Smooth muscle cell (in vitro differentiated cells): ENCODE data around the gene FAM117B. TPM values are rescaled to one million over a fixed set of nuclear protein-coding genes. Genes with fewer than 3 reads are reported as not detected.

Experiments used
- DNase-seq: peaks from one replicate; lab custom pipeline; 2025; ENCODE audit not compliant: unreplicated experiment; lab: John Stamatoyannopoulos, UW
- H2AFZ ChIP-seq: fragments of 200-600 bp; sonication (generic); 2 replicates; pipeline ENCODE4 v1.6.0; 2016; ENCODE audit warnings: antibody characterized with exemption, low read depth, mild to moderate bottlenecking
- H3F3A ChIP-seq: fragments of 200-600 bp; sonication (generic); 2 replicates; pipeline ENCODE4 v1.6.0; 2017; ENCODE audit warnings: antibody characterized with exemption, low read depth
- H3K27ac ChIP-seq: fragments of 200-600 bp; sonication (generic); 2 replicates; pipeline ENCODE4 v1.5.1; 2016; ENCODE audit warnings: low read depth, mild to moderate bottlenecking
- H3K27me3 ChIP-seq: fragments of 200-600 bp; sonication (generic); 2 replicates; pipeline ENCODE4 v1.6.1; 2016; ENCODE audit warnings: low read depth, mild to moderate bottlenecking
- H3K36me3 ChIP-seq: fragments of 200-600 bp; sonication (generic); 2 replicates; pipeline ENCODE4 v1.5.1; 2016; ENCODE audit warnings: low read depth
- H3K4me1 ChIP-seq: fragments of 200-600 bp; sonication (generic); 2 replicates; pipeline ENCODE4 v1.5.1; 2016; ENCODE audit warnings: low read depth
- H3K4me2 ChIP-seq: fragments of 200-600 bp; sonication (generic); 2 replicates; pipeline ENCODE4 v1.6.0; 2016; ENCODE audit warnings: mild to moderate bottlenecking
- H3K4me3 ChIP-seq: fragments of 200-600 bp; sonication (generic); 2 replicates; pipeline ENCODE4 v1.5.1; 2016; ENCODE audit warnings: mild to moderate bottlenecking
- H3K79me2 ChIP-seq: fragments of 200-600 bp; sonication (generic); 2 replicates; pipeline ENCODE4 v1.6.0; 2016; ENCODE audit warnings: low read depth, mild to moderate bottlenecking
- H3K9ac ChIP-seq: fragments of 200-600 bp; sonication (generic); 2 replicates; pipeline ENCODE4 v1.6.0; 2016; ENCODE audit warnings: low read depth
- H3K9me3 ChIP-seq: fragments of 200-600 bp; sonication (generic); replicated peaks from 2 replicates; pipeline ENCODE4 v1.5.1; 2016; ENCODE audit warnings: low read depth
- H4K20me1 ChIP-seq: fragments of 200-600 bp; sonication (generic); 2 replicates; pipeline ENCODE4 v1.6.0; 2016; ENCODE audit warnings: low read depth
- WGBS: methylation state at CpG from one replicate; pipeline ENCODE4 v1.1.7; 2016; ENCODE audit warnings: low lambda C conversion rate; 5-methylcytosine and 5-hydroxymethylcytosine counted together
- polyA plus RNA-seq: library from polyadenylated mRNA; unstranded; fragments of >200 nt; fragmentation: Nextera tagmentation; extraction: Ambion mirVana; gene quantifications from 2 replicates; pipeline ENCODE4 v1.2.1, GENCODE V29; 2016
- total RNA-seq: library from RNA; depleted of rRNA; stranded (reverse); fragments of >200 nt; gene quantifications from 2 replicates; pipeline ENCODE4 v1.2.3, GENCODE V29; 2014
- TF ChIP-seq, protein P1 (sequence below): fragments of 200-600 bp; sonication (generic); IDR thresholded peaks from 2 replicates; pipeline ENCODE4 v1.5.1; 2017; ENCODE audit warnings: borderline replicate concordance, mild to moderate bottlenecking, antibody characterized with exemption; ENCODE audit not compliant: insufficient read depth, poor library complexity, severe bottlenecking

The FAM117B gene
- total and polyA plus RNA-seq, 2 experiments from 2014 or later = 5.4 to 11.1 TPM

DNA sequence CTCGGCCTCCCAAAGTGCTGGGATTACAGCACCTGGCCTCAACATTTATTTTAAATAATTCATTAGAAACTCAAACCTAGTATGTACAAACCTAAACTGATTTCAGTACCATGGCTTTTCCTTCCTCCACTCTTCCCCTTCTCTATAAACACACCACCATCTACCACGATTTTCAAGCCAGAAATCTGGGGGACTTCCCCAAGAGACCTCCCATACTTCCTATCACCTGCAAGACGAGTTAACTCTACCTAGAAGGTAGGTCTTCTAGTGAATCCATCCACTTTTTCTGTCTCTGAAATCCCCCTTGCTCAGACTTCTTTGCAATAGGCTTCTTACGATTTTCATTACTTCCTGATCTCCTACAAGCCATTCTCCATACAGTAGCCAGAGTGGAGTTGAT lies 7.7 kb upstream of the FAM117B start:
- 92% methylated on average over 4 of the region's 4 CpGs for WGBS

DNA sequence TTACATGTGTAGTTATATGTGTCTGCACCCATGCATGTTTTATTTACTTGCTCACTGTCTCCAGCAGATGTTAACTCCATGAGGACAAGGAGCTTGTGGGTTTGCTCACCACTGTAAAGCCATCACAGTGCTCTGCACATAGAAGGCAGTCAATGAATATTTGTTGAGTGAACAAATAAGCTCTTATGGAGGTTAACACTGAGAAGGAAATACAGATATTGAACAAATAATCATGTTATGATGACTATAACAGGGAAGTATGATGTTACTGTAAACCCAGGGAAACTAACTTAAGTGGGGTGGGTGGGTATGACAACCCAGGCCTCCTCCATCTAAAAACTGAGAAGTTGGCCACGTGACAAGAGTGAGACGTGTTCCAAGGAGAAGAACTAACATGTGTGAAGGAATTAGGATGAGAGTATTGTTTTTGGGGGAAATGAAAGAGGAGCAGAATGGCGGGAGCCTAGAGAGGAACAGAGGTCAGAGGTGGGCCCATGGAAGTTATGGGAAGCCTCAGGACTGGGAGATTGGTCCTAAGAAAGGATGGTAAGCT lies 6.0 kb upstream of the FAM117B start:
- H3K36me3 ChIP-seq = no peaks in the 10 kb centered on the region
- no peak overlapping the region for H3K27ac ChIP-seq
- no peaks in the 10 kb centered on the region for H3K27me3 ChIP-seq
- H3F3A ChIP-seq = no peaks in the 10 kb centered on the region
- H2AFZ ChIP-seq = no peak overlapping the region
- no peaks in the 10 kb centered on the region for H4K20me1 ChIP-seq
- H3K4me2 ChIP-seq = no peak overlapping the region
- TF ChIP-seq, protein P1, sequence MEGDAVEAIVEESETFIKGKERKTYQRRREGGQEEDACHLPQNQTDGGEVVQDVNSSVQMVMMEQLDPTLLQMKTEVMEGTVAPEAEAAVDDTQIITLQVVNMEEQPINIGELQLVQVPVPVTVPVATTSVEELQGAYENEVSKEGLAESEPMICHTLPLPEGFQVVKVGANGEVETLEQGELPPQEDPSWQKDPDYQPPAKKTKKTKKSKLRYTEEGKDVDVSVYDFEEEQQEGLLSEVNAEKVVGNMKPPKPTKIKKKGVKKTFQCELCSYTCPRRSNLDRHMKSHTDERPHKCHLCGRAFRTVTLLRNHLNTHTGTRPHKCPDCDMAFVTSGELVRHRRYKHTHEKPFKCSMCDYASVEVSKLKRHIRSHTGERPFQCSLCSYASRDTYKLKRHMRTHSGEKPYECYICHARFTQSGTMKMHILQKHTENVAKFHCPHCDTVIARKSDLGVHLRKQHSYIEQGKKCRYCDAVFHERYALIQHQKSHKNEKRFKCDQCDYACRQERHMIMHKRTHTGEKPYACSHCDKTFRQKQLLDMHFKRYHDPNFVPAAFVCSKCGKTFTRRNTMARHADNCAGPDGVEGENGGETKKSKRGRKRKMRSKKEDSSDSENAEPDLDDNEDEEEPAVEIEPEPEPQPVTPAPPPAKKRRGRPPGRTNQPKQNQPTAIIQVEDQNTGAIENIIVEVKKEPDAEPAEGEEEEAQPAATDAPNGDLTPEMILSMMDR = no peak
- H3K9me3 ChIP-seq = no peaks in the 10 kb centered on the region
- no peaks in the 10 kb centered on the region for H3K4me1 ChIP-seq
- no peaks in the 10 kb centered on the region for H3K79me2 ChIP-seq
- 92% methylated on average over 3 of the region's 3 CpGs for WGBS
- no peak overlapping the region for H3K4me3 ChIP-seq
- H3K9ac ChIP-seq = no peak overlapping the region
- no peak for DNase-seq

More for the DNA sequence above, 7.7 kb upstream of the FAM117B start:
- Histone ChIP-seq H3K27ac (no peak overlapping the region), H3K4me1 (no peaks in the 10 kb centered on the region), H3K9me3 (no peaks in the 10 kb centered on the region), H3K4me3 (no peak overlapping the region), H3K79me2 (no peaks in the 10 kb centered on the region), H3K9ac (no peak overlapping the region), H3K4me2 (no peak overlapping the region), H2AFZ (no peak overlapping the region), H3K27me3 (no peaks in the 10 kb centered on the region), H4K20me1 (no peaks in the 10 kb centered on the region), H3F3A (no peaks in the 10 kb centered on the region), H3K36me3 (no peaks in the 10 kb centered on the region)
- TF ChIP-seq, protein P1 = no peak
- no peak for DNase-seq

GRCh38 chr2:202632682-202633290 lies 2.0 kb upstream of the FAM117B start:
- peaks cover 6% of the 10 kb centered on the region for H4K20me1 ChIP-seq
- H2AFZ ChIP-seq = no peak overlapping the region
- peaks cover 3% of the 10 kb centered on the region for H3K4me1 ChIP-seq
- H3K79me2 ChIP-seq = peaks cover 18% of the 10 kb centered on the region
- TF ChIP-seq, protein P1 = no peak
- no peak overlapping the region for H3K4me2 ChIP-seq
- WGBS = 94% methylated on average over 4 of the region's 4 CpGs
- no peak for DNase-seq
- no peak overlapping the region for H3K9ac ChIP-seq
- H3K4me3 ChIP-seq = no peak overlapping the region
- no peaks in the 10 kb centered on the region for H3K27me3 ChIP-seq
- H3F3A ChIP-seq = no peaks in the 10 kb centered on the region
- H3K27ac ChIP-seq = no peak overlapping the region
- H3K9me3 ChIP-seq = no peaks in the 10 kb centered on the region
- H3K36me3 ChIP-seq = no peaks in the 10 kb centered on the region

DNA sequence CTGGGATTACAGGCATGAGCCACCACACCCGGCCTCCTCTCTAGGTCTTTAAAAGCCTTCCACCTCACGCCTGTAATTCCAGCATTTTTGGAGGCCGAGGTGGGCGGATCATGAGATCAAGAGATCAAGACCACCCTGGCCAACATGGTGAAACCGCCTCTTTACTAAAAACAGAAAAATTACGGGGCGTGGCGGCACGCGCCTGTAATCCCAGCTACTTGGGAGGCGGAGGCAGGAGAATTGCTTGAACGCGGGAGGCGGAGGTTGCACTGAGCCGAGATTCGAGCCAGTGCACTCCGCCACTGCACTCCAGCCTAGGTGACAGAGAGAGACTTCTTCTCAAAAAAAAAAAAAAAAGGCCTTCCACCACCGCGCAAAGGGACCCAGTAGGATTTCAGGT lies 1.3 kb upstream of the FAM117B start:
- peaks cover 24% of the 10 kb centered on the region for H3K79me2 ChIP-seq
- WGBS = 97% methylated on average over 19 of the region's 19 CpGs
- no peaks in the 10 kb centered on the region for H3F3A ChIP-seq
- no peaks in the 10 kb centered on the region for H3K9me3 ChIP-seq
- no peak overlapping the region for H3K4me2 ChIP-seq
- no peak for DNase-seq
- TF ChIP-seq, protein P1 = no peak
- H3K27ac ChIP-seq = no peak overlapping the region
- H3K4me3 ChIP-seq = no peak overlapping the region
- no peaks in the 10 kb centered on the region for H3K27me3 ChIP-seq
- no peaks in the 10 kb centered on the region for H3K36me3 ChIP-seq
- H3K9ac ChIP-seq = no peak overlapping the region
- H4K20me1 ChIP-seq = peaks cover 7% of the 10 kb centered on the region
- H2AFZ ChIP-seq = no peak overlapping the region
- peaks cover 3% of the 10 kb centered on the region for H3K4me1 ChIP-seq
